Hair follicle dermal papilla cell (primary cell): ENCODE measurements around the gene VAMP7. TPM values are rescaled to one million over a fixed set of nuclear protein-coding genes. Genes with fewer than 3 reads are reported as not detected.

Experiments used
- small RNA-seq: library from RNA; depleted of rRNA; stranded (forward); fragments of <200 nt; gene quantifications from one replicate; pipeline ENCODE3, GENCODE V24; 2012
- total RNA-seq: library from RNA; depleted of rRNA; stranded (reverse); fragments of >200 nt; gene quantifications from 2 replicates; pipeline ENCODE4 v1.2.3, GENCODE V29; 2012

VAMP7 gene
- 42.5 and 44.5 TPM in 2 replicates for total RNA-seq

GRCh38 chrX:155881158-155881993 lies at the start of gene VAMP7:
TSS of gene VAMP7 (plus strand) at chrX:155881345. CDS start at chrX:155889467, 8,122 bp downstream.

Small RNA genes within 50 kb of the gene (small RNA-seq; reads per million reads assigned to genes)
- not detected for gene DPH3P2

Other genes starting within 250 kb of the VAMP7 start
- not detected in 2 replicates for gene IL9R, start 116.4 kb downstream of the VAMP7 start, total RNA-seq